Activated naive CD4-positive, alpha-beta T cell (primary cell): Measurements from ENCODE around the gene TBC1D21.

Experiments used
- DNase-seq, 4 experiments: peaks; one replicate each; lab custom pipeline; 2025; lab: John Stamatoyannopoulos, UW

TBC1D21 gene

GRCh38 chr15:73862276-73862675, 11.1 kb upstream of the TBC1D21 start:
- DNase-seq: no peak

DNA sequence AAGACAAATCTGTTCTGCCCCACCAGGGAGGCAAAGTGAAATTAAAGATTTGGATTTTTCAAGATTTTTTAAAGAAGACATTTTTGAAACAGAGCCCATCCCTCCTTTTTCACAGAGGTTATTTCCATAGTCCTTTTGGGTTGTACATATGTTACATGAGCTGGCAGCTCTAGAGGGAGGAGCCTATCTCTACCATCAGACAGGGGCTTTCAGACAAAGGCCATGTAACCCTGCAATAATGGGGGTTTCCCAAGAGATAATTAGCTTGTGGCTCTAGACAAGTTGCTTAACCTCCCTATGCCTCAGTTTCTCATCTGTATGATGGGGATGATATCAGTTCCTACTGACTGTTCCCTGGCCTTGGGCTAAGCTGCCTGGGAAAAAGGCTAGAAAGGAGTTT, 8.0 kb upstream of the TBC1D21 start:
- no peak for DNase-seq

GRCh38 chr15:73865904-73866303, 7.5 kb upstream of the TBC1D21 start:
- DNase-seq: no peak

GRCh38 chr15:73866481-73866880, 6.9 kb upstream of the TBC1D21 start:
- no peak for DNase-seq

DNA sequence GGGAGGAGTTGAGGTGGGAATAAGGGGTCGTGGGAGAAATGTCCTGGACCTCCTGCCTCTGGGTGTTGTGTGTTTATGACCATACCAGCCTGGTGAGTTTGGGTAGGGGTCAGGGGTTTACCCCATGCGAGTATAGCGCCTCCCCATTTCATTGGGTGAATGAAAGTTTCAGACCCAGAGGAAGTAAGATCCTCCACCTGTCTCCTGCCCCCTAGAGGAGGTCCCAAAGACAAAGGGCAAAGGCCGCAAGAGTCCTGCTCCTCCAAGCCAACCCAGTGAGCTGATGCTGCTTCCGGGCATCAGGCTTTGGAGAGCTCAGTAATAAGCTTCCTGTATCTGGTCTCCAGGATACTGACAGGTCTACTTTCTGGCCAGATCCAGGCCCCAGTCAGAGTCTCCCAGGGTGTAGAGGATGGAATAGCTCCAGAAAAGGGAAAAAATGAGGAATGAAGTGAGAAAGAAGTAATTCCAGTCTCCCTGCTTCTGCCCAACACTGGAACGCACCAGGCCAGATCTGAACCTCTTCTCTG, 6.4 kb upstream of the TBC1D21 start:
- DNase-seq: no peak

- no peak for DNase-seq
Measured at GRCh38 chr15:73867426-73867825, 5.9 kb upstream of the TBC1D21 start.

- DNase-seq: no peak
Measured at GRCh38 chr15:73867956-73868355, 5.4 kb upstream of the TBC1D21 start.

- no peak for DNase-seq
Measured at GRCh38 chr15:73869216-73869995, 4.0 kb upstream of the TBC1D21 start.

DNA sequence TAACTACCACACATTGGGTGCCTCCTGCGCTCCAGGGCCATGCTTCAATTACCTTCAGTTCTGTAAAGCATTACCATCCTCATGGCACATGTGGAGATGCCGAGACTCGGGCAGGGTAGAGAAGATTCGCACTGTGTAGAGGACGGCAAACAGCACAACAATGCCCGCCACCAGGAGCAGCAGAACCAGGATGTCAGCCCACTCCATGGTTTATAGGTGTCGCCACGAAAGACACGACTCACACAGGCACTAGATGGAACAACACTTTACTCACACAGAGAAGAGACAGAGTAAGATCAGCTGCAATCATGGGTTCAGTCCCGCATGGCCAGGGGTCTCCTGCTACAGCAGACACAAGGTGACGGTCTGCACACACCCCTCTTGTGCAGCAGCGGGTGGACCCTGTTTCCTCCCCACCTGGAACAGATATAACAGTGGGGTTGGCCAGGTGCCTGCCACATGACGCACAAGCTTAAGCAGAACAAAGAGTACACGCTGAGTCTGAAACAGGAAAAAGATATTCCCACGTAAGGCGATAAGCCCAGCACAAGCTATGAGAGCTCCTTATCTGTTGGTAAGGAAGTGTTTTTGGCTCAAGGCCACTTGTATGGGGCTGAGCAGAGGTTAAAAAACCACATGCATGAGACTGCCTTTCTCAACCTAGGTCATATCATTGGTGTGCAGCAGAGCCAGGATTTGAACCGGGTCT, 2.5 kb upstream of the TBC1D21 start:
- no peak for DNase-seq

- DNase-seq: no peak
Measured at GRCh38 chr15:73872346-73872745, 1.0 kb upstream of the TBC1D21 start.

DNA sequence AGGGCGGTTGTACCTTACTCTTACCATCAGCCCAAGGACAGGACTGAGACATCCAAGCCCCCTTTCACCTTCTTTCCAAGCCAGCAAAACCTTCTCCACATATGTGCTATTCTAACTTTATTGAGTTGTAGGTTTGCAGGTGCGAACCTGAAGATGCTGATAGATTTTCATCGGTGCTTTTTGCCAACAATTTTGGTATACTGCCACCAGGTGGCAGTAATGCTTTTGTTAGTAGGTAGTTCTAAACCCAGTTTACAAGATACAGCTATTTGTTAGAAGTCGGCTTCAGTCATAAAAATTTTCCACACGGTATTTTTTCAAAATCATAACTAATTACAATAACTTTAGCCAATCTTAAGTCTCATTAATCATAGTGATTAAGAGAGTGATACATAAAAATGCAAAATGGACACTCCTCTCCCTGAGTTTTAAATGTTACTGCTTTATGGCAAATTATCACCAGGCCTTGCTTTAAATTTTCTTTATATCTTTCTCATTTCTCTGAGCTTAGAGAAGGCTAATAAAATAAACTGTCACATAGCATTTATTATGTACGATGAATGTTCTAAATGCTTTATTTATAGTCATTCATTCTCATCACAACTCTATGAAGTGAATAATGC, 636 bp downstream of the TBC1D21 start:
- DNase-seq: no peak

- DNase-seq: no peak
Measured at GRCh38 chr15:73879426-73879825, 6.1 kb downstream of the TBC1D21 start.

- DNase-seq: no peak
Measured at GRCh38 chr15:73881579-73882320, 8.4 kb downstream of the TBC1D21 start.

- no peak for DNase-seq
Measured at GRCh38 chr15:73882761-73883419, 9.5 kb downstream of the TBC1D21 start.

GRCh38 chr15:73884159-73884558, 10.8 kb downstream of the TBC1D21 start:
- DNase-seq: no peak

DNA sequence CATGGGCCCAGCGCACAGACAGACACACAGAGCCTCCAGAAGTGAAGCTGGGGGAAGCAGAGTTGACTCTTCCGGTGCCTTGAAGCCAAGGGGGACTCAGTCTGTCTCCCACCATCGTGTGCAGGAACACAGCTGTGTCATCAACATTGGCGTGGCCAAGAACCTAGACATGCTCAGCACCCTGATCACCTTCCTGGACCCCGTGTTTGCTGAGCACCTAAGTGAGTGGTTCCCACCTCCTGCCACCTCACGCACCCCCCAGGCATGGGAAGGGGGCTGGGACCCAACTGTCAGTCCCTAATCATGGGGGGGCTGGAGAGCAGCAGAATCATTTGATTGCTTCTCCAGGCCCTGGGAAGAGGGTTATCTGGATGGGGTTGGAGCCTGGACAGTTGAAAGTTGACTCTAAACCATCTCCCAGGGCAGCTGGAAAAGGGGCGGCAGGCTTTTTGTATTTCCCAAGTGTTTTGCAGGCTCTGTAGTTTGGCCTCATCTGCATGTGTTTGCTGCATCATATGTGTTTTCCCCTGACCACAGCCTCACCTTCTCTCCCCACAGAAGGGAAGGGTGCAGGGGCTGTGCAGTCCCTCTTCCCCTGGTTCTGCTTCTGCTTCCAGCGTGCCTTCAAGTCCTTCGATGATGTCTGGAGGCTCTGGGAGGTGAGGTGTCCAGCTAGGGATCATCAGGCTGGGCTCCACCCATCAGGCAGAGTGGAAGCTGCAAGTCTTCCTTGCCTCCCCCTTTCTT, 12.8 kb downstream of the TBC1D21 start:
- DNase-seq: no peak

- DNase-seq: no peak
Measured at GRCh38 chr15:73886717-73887345, 13.5 kb downstream of the TBC1D21 start.

DNA sequence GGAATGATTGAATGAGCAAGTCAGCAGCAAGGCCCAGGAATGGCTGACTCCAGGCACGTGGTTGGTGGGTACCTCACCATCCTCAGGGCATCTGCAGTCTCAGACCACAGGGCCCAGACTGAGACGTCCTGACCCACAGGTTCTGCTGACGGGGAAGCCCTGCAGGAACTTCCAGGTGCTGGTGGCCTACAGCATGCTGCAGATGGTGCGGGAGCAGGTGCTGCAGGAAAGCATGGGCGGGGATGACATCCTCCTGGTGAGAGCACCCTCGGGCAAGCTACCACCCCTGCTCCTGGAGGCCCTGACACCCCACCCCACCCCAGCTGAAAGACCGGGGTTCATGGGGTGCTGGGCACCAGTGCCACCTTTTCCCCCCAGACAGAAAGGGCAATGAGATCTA, 14.1 kb downstream of the TBC1D21 start:
- DNase-seq: no peak

DNA sequence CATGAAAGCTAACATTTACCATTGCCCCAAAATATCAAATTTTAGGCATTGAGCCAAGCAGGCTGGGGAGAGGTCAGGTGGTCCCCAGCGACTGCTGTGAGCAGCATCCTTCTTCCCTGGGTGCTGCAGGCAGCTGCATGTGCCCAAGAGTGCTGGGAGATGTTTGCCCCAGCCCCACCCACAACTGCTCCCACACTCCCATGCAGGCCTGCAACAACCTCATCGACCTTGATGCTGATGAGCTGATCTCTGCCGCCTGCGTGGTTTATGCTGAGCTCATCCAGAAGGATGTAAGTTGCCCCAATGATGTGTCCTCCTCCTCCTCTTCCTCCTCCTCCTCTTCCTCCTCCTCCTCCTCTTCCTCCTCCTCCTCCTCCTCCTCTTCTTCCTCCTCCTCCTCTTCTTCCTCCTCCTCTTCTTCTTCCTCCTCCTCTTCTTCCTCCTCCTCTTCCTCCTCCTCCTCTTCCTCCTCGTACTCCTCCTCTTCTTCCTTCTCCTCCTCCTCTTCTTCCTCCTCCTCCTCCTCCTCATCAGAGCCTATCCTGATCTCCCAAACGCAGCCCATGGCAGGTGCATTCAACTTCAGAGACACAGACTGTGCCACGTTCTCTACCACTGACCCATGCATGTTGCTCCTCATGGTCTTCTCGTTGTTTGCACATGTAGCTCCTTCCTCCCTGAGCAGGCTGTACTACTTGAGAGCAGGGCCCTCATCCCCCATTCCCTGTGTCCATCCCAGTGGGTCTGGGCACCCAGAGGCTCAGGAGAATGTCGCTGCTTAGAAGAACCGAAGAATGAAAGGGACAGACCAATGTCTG, 15.1 kb downstream of the TBC1D21 start:
- DNase-seq: no peak
